ENCODE measurements around the gene PRSS23.
A peak's percentile ranks its signal among the peaks of the same experiment; 100 is the strongest.

The PRSS23 gene

GRCh38 chr11:86790195-86790725, 10.1 kb upstream of the PRSS23 start:
- no peak for DNase-seq

- no peak for DNase-seq
Observed at GRCh38 chr11:86790867-86791849, 9.2 kb upstream of the PRSS23 start.

- no peak for DNase-seq
Observed at GRCh38 chr11:86792150-86792549, 8.2 kb upstream of the PRSS23 start.

- DNase-seq: no peak
Observed at GRCh38 chr11:86793307-86793706, 7.0 kb upstream of the PRSS23 start.

- no peak for DNase-seq
Observed at GRCh38 chr11:86795511-86795910, 4.8 kb upstream of the PRSS23 start.

- no peak for DNase-seq
Observed at GRCh38 chr11:86795949-86796348, 4.4 kb upstream of the PRSS23 start.

GRCh38 chr11:86797133-86797532, 3.2 kb upstream of the PRSS23 start:
- DNase-seq: no peak

- DNase-seq: no peak
Observed at GRCh38 chr11:86798988-86799387, 1.4 kb upstream of the PRSS23 start.

GRCh38 chr11:86799680-86800075, 664 bp upstream of the PRSS23 start:
- DNase-seq: no peak

GRCh38 chr11:86800960-86801272, 574 bp downstream of the PRSS23 start:
- no peak for DNase-seq

GRCh38 chr11:86801364-86801763, 1.0 kb downstream of the PRSS23 start:
- DNase-seq: no peak

GRCh38 chr11:86802146-86802545, 1.8 kb downstream of the PRSS23 start:
- no peak for DNase-seq

GRCh38 chr11:86802601-86803051, 2.3 kb downstream of the PRSS23 start:
- DNase-seq: peak; percentile 21

- no peak for DNase-seq
Observed at GRCh38 chr11:86803136-86804045, 3.0 kb downstream of the PRSS23 start.

GRCh38 chr11:86804951-86805350, 4.6 kb downstream of the PRSS23 start:
- no peak for DNase-seq

- DNase-seq: no peak
Observed at GRCh38 chr11:86805873-86806310, 5.5 kb downstream of the PRSS23 start.

GRCh38 chr11:86806903-86807302, 6.6 kb downstream of the PRSS23 start:
- DNase-seq: no peak

GRCh38 chr11:86807360-86807759, 7.0 kb downstream of the PRSS23 start:
- DNase-seq: no peak

- DNase-seq: no peak
Observed at GRCh38 chr11:86809561-86809960, 9.2 kb downstream of the PRSS23 start.

- no peak for DNase-seq
Observed at GRCh38 chr11:86810288-86810687, 9.9 kb downstream of the PRSS23 start.

- DNase-seq: no peak
Observed at GRCh38 chr11:86811637-86812321, 11.4 kb downstream of the PRSS23 start.

GRCh38 chr11:86812322-86812670, 12.0 kb downstream of the PRSS23 start:
- DNase-seq: no peak

Data from right kidney (tissue), 1 donor.